ENCODE measurements around the gene NR2C2AP. TPM values are rescaled to one million over a fixed set of nuclear protein-coding genes. Genes with fewer than 3 reads are reported as not detected.

NR2C2AP gene
- total and polyA plus RNA-seq, 2 of the 13 experiments (the other 11 are each of a cell fraction or from before 2014, with no cell fraction given), result 12.2 to 26.8 TPM

- Histone ChIP-seq H3K4me1 (ENCODE audit: insufficient read depth, low read length) (peaks cover 15% of the 10 kb centered on the region), H3K4me2 (ENCODE audit: low read depth, low read length) (no peak overlapping the region), H2AFZ (ENCODE audit: low read length) (no peak overlapping the region), H3K27me3 (ENCODE audit: control insufficient read depth in 1 of 2, insufficient read depth in 2 of 2, low read length in 2 of 2) (no peaks in the 10 kb centered on the region; a peak in 1 of 5 replicates), H3K4me3 (replicated peaks in 1 of 3; ENCODE audit: insufficient read depth in 1 of 3, low read depth in 2 of 3, low read length in 3 of 3) (no peak overlapping the region), H3K9me3 (ENCODE audit: low read length) (no peaks in the 10 kb centered on the region), H3K36me3 (replicated peaks in 1 of 2; ENCODE audit: control insufficient read depth in 1 of 2, insufficient read depth in 2 of 2, low read length in 2 of 2) (peaks cover 1 to 6% of the 10 kb centered on the region in 2 experiments; a peak in 3 of 5 replicates), H3K27ac (ENCODE audit: extremely low read length, insufficient read depth, low read length) (no peak overlapping the region), H3K79me2 (ENCODE audit: insufficient read depth, low read length) (peaks cover 12% of the 10 kb centered on the region), H3K9ac (ENCODE audit: insufficient read depth, low read depth, low read length) (no peak overlapping the region), H4K20me1 (ENCODE audit: insufficient read depth, low read length) (no peaks in the 10 kb centered on the region)
- ATAC-seq (no peak), FAIRE-seq (no peak), DNase-seq (ENCODE audit: low spot score) (no peak)
- TF ChIP-seq AGO2 (optimal IDR thresholded peaks at IDR 0.05; ENCODE audit: low read depth, low read length), result peak; percentile 57
- TF ChIP-seq ZNF784 (CRISPR knock-in tag; IDR thresholded peaks at IDR 0.05; ENCODE audit: borderline replicate concordance), result no peak
- no TSS peak for BruUV-seq (replicated peaks)
- ChIA-PET CTCF (ENCODE audit: low intra/inter-chr PET ratio, low total read pairs) (interaction anchor here (2.9 kb wide), 1 partner anchor 38 kb away, joined by 16 read pairs; no protein-coding TSS in a partner anchor), POLR2A (interaction anchor here (1.2 kb wide), 1 partner anchor 16 kb away, joined by 3 read pairs; the partner anchor contains the start of gene NR2C2AP)
- in situ Hi-C loops (cut with HindIII; ENCODE audit: extremely low pct_ligation_motif_present, low pct_unique_long_range_greater_than_20kb), result no loop called here
- WGBS (ENCODE audit: low lambda C conversion rate), result 95% methylated on average over 13 of the region's 14 CpGs
- intact Hi-C loops (cut with micrococcal nuclease; ENCODE audit: unreplicated experiment), result loop anchor here (1.0 kb wide), 1 partner anchor 39 kb away; no protein-coding TSS in a partner anchor
These were observed 16.5 kb downstream of the NR2C2AP start for GRCh38 chr19:19186742-19187141.

GRCh38 chr19:19185853-19186740 lies 17.1 kb downstream of the NR2C2AP start:
- Histone ChIP-seq H2AFZ (ENCODE audit: low read length) (no peak overlapping the region), H3K79me2 (ENCODE audit: insufficient read depth, low read length) (peaks cover 5% of the 10 kb centered on the region), H3K9ac (ENCODE audit: insufficient read depth, low read depth, low read length) (no peak overlapping the region), H3K9me3 (ENCODE audit: low read length) (no peaks in the 10 kb centered on the region), H4K20me1 (ENCODE audit: insufficient read depth, low read length) (no peaks in the 10 kb centered on the region), H3K27me3 (ENCODE audit: control insufficient read depth in 1 of 2, insufficient read depth in 2 of 2, low read length in 2 of 2) (no peaks in the 10 kb centered on the region), H3K4me3 (replicated peaks in 1 of 3; ENCODE audit: insufficient read depth in 1 of 3, low read depth in 2 of 3, low read length in 3 of 3) (no peak overlapping the region), H3K4me1 (ENCODE audit: insufficient read depth, low read length) (peaks cover 14% of the 10 kb centered on the region), H3K4me2 (ENCODE audit: low read depth, low read length) (no peak overlapping the region), H3K27ac (ENCODE audit: extremely low read length, insufficient read depth, low read length) (no peak overlapping the region), H3K36me3 (replicated peaks in 1 of 2; ENCODE audit: control insufficient read depth in 1 of 2, insufficient read depth in 2 of 2, low read length in 2 of 2) (peaks cover 1 to 10% of the 10 kb centered on the region in 2 experiments; a peak in 3 of 5 replicates)
- peak; percentile 68 for DNase-seq (ENCODE audit: low spot score)
- intact Hi-C loops (cut with micrococcal nuclease; ENCODE audit: unreplicated experiment) (loop anchor here (1.0 kb wide), 1 partner anchor 39 kb away; no protein-coding TSS in a partner anchor), in situ Hi-C loops (cut with HindIII; ENCODE audit: extremely low pct_ligation_motif_present, low pct_unique_long_range_greater_than_20kb) (no loop called here)
- FAIRE-seq, result no peak
- no TSS peak for BruUV-seq (replicated peaks)
- POLR2A ChIA-PET, result interaction anchor here (1.2 kb wide), 1 partner anchor 17 kb away, joined by 3 read pairs; the partner anchor contains the start of gene NR2C2AP
- CTCF ChIA-PET (ENCODE audit: low intra/inter-chr PET ratio, low total read pairs), result interaction anchor here (1.4 to 2.9 kb wide), 2 partner anchors 39 to 156 kb away, joined by 3 to 16 read pairs; no protein-coding TSS in a partner anchor
- peak; percentile 98 for ATAC-seq
- 67% methylated on average over 3 of the region's 9 CpGs for WGBS (ENCODE audit: low lambda C conversion rate)
- TF ChIP-seq FOXK2 (IDR thresholded peaks at IDR 0.05), result no peak
- TF ChIP-seq GABPB1 (CRISPR knock-in tag; IDR thresholded peaks at IDR 0.05), result peak; percentile 31; the same call in 1 of the 2 replicates
- TF ChIP-seq ARID4A (CRISPR knock-in tag; IDR thresholded peaks at IDR 0.05; ENCODE audit: borderline replicate concordance), result peak; percentile 45; the same call in 1 of the 2 replicates
- peak; percentile 69; the same call in 1 of the 2 replicates for TF ChIP-seq ZFP91 (CRISPR knock-in tag; IDR thresholded peaks at IDR 0.05; ENCODE audit: borderline replicate concordance)
- TF ChIP-seq ZNF782 (CRISPR knock-in tag; IDR thresholded peaks at IDR 0.05; ENCODE audit: borderline replicate concordance), result no peak

Measured in HepG2 (cell line).